ENCODE data around the gene STK4. TPM values are rescaled to one million over a fixed set of nuclear protein-coding genes. Genes with fewer than 3 reads are reported as not detected.

STK4 gene
- total RNA-seq, 1 experiment from 2014 or later: 52.7 TPM

DNA sequence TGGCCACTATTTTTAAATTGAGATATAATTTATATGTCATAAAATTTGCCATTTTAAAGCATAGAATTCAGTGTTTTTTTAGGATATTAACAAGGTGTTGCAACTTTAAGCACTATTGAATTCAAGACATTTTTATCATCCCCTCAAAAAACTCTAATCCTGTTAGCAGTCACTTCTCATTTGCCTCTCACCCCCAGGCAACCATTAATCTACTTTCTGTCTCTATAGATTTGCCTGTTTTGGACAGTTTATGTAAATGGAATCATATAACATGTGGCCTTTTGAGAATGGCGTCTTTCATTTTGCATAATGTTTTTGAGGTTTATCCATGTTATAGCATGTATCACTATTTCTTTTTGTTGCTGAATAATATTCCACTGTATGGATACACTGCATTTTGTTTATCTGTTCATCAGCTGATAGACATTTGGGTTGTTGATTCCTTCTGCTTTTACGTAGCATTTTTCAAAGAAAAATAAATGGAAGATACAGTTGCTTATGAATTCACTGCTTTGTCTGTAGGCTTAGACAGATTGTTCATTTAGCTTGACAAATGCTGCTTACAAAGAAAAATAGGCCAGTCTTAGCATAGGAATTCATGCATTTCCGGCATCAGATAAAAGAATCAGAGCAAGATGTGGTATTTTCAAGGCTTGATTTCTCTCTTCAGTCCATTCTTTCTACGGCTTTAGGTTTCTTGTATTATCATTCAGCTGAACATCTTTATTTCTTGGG is 52.9 kb downstream of the STK4 start:
- no peak overlapping the region for H3K27ac ChIP-seq (ENCODE audit: low read depth, low read length, poor library complexity, severe bottlenecking)
- no peaks in the 10 kb centered on the region for H3K27me3 ChIP-seq (replicated peaks; ENCODE audit: insufficient read depth, low read depth, low read length, poor library complexity)
- H3K4me3 ChIP-seq (ENCODE audit: low read depth, low read length, poor library complexity, severe bottlenecking): no peak overlapping the region
- intact Hi-C loops (cut with micrococcal nuclease; ENCODE audit: unreplicated experiment): no loop called here
- no peak for TF ChIP-seq EZH2 (IDR thresholded peaks at IDR 0.05; ENCODE audit: borderline replicate concordance, low read depth, low read length, poor library complexity, severe bottlenecking)
- TF ChIP-seq, protein P1, sequence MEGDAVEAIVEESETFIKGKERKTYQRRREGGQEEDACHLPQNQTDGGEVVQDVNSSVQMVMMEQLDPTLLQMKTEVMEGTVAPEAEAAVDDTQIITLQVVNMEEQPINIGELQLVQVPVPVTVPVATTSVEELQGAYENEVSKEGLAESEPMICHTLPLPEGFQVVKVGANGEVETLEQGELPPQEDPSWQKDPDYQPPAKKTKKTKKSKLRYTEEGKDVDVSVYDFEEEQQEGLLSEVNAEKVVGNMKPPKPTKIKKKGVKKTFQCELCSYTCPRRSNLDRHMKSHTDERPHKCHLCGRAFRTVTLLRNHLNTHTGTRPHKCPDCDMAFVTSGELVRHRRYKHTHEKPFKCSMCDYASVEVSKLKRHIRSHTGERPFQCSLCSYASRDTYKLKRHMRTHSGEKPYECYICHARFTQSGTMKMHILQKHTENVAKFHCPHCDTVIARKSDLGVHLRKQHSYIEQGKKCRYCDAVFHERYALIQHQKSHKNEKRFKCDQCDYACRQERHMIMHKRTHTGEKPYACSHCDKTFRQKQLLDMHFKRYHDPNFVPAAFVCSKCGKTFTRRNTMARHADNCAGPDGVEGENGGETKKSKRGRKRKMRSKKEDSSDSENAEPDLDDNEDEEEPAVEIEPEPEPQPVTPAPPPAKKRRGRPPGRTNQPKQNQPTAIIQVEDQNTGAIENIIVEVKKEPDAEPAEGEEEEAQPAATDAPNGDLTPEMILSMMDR (conservative IDR thresholded peaks at IDR 0.05; ENCODE audit: low read depth, low read length): no peak
- H3K4me1 ChIP-seq (ENCODE audit: insufficient read depth, low read length, poor library complexity, severe bottlenecking): peaks cover 4% of the 10 kb centered on the region
- ChIA-PET POLR2A (ENCODE audit: low non-redundant PET) (no interaction called here), CTCF (no interaction called here)
- peak; percentile 38 for DNase-seq (ENCODE audit: low spot score)
- H3K36me3 ChIP-seq (ENCODE audit: insufficient read depth, low read length, poor library complexity, severe bottlenecking): no peaks in the 10 kb centered on the region
- H3K9me3 ChIP-seq (ENCODE audit: low read depth, low read length, poor library complexity, severe bottlenecking): no peaks in the 10 kb centered on the region
- BruUV-seq (replicated peaks): no TSS peak

DNA sequence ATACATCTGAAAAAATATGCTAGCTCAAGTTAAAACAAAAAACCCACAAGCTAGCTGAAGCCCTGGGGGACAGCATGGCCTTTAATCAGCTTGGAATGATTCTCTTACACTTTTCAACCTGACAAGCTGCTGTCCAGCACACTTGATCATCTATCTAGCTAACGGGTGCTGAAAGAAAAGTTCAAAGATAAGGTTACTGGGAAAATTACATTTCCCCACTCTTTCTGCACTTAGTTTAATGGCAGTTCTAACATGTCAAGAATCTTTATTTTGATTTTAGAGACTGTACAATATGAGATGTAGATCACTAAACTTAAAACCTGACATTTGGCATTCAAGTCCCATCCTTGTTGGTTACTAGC is 53.4 kb downstream of the STK4 start:
- no peaks in the 10 kb centered on the region for H3K27me3 ChIP-seq (replicated peaks; ENCODE audit: insufficient read depth, low read depth, low read length, poor library complexity)
- CTCF ChIA-PET: no interaction called here
- no peak for TF ChIP-seq EZH2 (IDR thresholded peaks at IDR 0.05; ENCODE audit: borderline replicate concordance, low read depth, low read length, poor library complexity, severe bottlenecking)
- TF ChIP-seq, protein P1 (conservative IDR thresholded peaks at IDR 0.05; ENCODE audit: low read depth, low read length): no peak
- H3K4me1 ChIP-seq (ENCODE audit: insufficient read depth, low read length, poor library complexity, severe bottlenecking): peaks cover 4% of the 10 kb centered on the region
- DNase-seq (ENCODE audit: low spot score): no peak
- POLR2A ChIA-PET (ENCODE audit: low non-redundant PET): no interaction called here
- no peak overlapping the region for H3K27ac ChIP-seq (ENCODE audit: low read depth, low read length, poor library complexity, severe bottlenecking)
- no peak overlapping the region for H3K4me3 ChIP-seq (ENCODE audit: low read depth, low read length, poor library complexity, severe bottlenecking)
- H3K36me3 ChIP-seq (ENCODE audit: insufficient read depth, low read length, poor library complexity, severe bottlenecking): peaks cover 4% of the 10 kb centered on the region
- intact Hi-C loops (cut with micrococcal nuclease; ENCODE audit: unreplicated experiment): no loop called here
- H3K9me3 ChIP-seq (ENCODE audit: low read depth, low read length, poor library complexity, severe bottlenecking): no peaks in the 10 kb centered on the region
- no TSS peak for BruUV-seq (replicated peaks)

DNA sequence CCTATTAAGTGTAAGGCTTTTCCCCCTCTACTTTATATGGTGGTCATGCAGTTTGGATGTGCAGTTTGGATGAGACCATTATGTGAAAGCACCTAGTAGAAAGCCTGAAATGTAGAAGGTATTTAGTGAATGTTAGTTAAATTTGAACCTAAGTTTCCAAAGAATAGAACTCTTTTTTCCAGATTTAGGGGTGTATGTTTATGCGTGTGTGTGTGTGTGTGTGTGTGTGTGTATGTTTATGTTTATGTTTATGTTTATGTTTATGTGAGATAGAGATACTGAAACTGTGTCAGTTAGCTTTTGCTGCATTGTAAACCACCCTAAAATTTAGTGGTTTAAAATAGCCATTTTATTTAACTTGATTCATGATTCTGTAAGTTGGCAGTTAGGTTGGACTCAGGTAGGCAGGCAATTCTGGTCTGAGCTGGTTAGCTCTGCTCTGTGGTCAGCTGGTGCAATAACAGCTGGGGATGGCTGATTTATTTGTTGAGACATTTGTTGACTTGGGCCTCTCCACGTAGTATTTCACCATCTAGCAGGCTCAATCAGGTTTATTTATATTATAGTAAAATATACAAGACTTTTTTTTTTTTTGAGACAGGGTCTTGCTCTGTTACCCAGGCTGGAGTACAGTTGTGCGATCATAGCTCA is 54.0 kb downstream of the STK4 start:
- DNase-seq (ENCODE audit: low spot score): no peak
- H3K36me3 ChIP-seq (ENCODE audit: insufficient read depth, low read length, poor library complexity, severe bottlenecking): peaks cover 8% of the 10 kb centered on the region
- TF ChIP-seq, protein P1 (conservative IDR thresholded peaks at IDR 0.05; ENCODE audit: low read depth, low read length): no peak
- no peak for TF ChIP-seq EZH2 (IDR thresholded peaks at IDR 0.05; ENCODE audit: borderline replicate concordance, low read depth, low read length, poor library complexity, severe bottlenecking)
- no TSS peak for BruUV-seq (replicated peaks)
- H3K4me1 ChIP-seq (ENCODE audit: insufficient read depth, low read length, poor library complexity, severe bottlenecking): peaks cover 4% of the 10 kb centered on the region
- POLR2A ChIA-PET (ENCODE audit: low non-redundant PET): no interaction called here
- CTCF ChIA-PET: no interaction called here
- no peaks in the 10 kb centered on the region for H3K9me3 ChIP-seq (ENCODE audit: low read depth, low read length, poor library complexity, severe bottlenecking)
- no peak overlapping the region for H3K4me3 ChIP-seq (ENCODE audit: low read depth, low read length, poor library complexity, severe bottlenecking)
- intact Hi-C loops (cut with micrococcal nuclease; ENCODE audit: unreplicated experiment): no loop called here
- H3K27ac ChIP-seq (ENCODE audit: low read depth, low read length, poor library complexity, severe bottlenecking): no peak overlapping the region
- H3K27me3 ChIP-seq (replicated peaks; ENCODE audit: insufficient read depth, low read depth, low read length, poor library complexity): no peaks in the 10 kb centered on the region
